Lower leg skin (tissue), 3 donors: ENCODE data around the gene LEMD3.

Source experiments
- CTCF ChIP-seq, 3 donors: fragments of 450-650 bp; IDR thresholded peaks; one replicate each; pipeline ENCODE4 v1.5.1; 2016; ENCODE audit warnings: antibody characterized with exemption in 3 of 3, mild to moderate bottlenecking in 3 of 3, moderate library complexity in 2 of 3
- POLR2A ChIP-seq, 2 donors: fragments of 450-650 bp; IDR thresholded peaks; one replicate each; pipeline ENCODE4 v1.6.1; 2016 to 2017; ENCODE audit warnings: antibody characterized with exemption in 2 of 2, mild to moderate bottlenecking in 1 of 2, moderate library complexity in 1 of 2

GRCh38 chr12:65164774-65165173 lies 4.6 kb upstream of the LEMD3 start:
- no peak for TF ChIP-seq CTCF (IDR thresholded peaks at IDR 0.05)
- no peak for TF ChIP-seq POLR2A (IDR thresholded peaks at IDR 0.05)
